Measurements from ENCODE around the gene HELZ2. TPM values are rescaled to one million over a fixed set of nuclear protein-coding genes. Genes with fewer than 3 reads are reported as not detected.

HELZ2 gene
- total and polyA plus RNA-seq, 2 of the 4 experiments (the other 2 are of a cell fraction), result 4.7 to 10.6 TPM

DNA sequence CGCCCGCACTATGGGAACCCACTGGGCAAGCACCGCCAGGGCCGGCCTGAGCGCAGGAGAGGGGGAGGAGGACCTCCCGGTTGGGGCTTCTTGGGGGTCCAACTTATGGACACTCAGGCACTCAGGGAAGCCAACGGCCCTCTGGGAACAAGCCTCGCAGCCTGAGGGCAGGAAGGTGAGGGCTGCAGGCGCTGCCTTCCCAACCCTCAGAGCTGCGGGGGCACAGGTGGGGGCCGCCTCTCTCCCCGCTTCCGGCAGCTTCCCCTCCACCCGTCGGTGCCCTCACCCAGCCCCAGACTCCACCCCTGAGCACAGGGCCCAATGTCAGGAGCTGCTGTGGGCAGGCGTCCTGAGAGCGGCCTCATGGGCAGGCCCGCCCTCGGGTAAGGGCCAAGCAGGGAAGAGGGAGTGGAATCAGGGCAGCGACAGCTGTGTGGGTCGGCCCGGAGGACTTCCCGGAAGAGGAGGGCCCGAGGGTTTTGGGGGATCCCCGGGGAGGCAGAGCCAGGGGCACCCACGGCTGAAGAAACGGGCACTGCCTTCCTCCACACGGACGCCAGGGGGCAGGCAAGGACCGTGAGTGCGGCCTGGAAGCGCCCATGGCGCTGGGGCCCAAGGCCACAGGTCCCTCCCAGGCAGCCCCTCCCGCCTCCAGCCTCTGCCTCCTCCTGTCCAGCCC, 36.4 kb downstream of the HELZ2 start:
- Histone ChIP-seq H3K14ac (replicated peaks; ENCODE audit: low read depth, low read length) (no peak overlapping the region), H3K27ac (ENCODE audit: insufficient read depth, low read length) (no peak overlapping the region; the same call in 1 of the 2 replicates), H3K18ac (ENCODE audit: low read depth, low read length) (no peak overlapping the region), H3K4ac (ENCODE audit: low read depth, low read length) (peak overlapping the region; percentile 39; the same call in 1 of the 2 replicates), H4K20me1 (ENCODE audit: insufficient read depth, low read length) (no peaks in the 10 kb centered on the region), H4K91ac (ENCODE audit: insufficient read depth, low read depth, low read length) (0 out of 2 replicates have a peak overlapping the region, but pooled peaks have one; percentile 8), H3K4me1 (ENCODE audit: control insufficient read depth, insufficient read depth, low read length) (peaks cover 3% of the 10 kb centered on the region; the same call in 1 of the 2 replicates), H3K56ac (ENCODE audit: extremely low read depth, insufficient read depth, low read length) (no peak overlapping the region), H3K9me3 (ENCODE audit: control insufficient read depth, insufficient read depth, low read length) (no peaks in the 10 kb centered on the region), H4K8ac (ENCODE audit: low read depth in 2 of 2, low read length in 2 of 2) (peak overlapping the region; percentile 5 to 91; a peak in 3 of 4 replicates), H3K23ac (ENCODE audit: low read depth, low read length) (no peak overlapping the region), H2BK15ac (ENCODE audit: low read depth, low read length) (no peak overlapping the region), H2BK120ac (ENCODE audit: low read depth, low read length) (peak overlapping the region; percentile 62; the same call in 1 of the 2 replicates), H3K4me3 (ENCODE audit: insufficient read depth, low read depth, low read length) (0 out of 2 replicates have a peak overlapping the region, but pooled peaks have one; percentile 12), H4K5ac (ENCODE audit: low read depth, low read length) (peak overlapping the region; percentile 50; the same call in 1 of the 2 replicates), H2AFZ (replicated peaks; ENCODE audit: low read length, poor library complexity) (peak overlapping the region; percentile 98), H3K9me1 (ENCODE audit: insufficient read depth, low read length) (no peaks in the 10 kb centered on the region), H2AK9ac (replicated peaks; ENCODE audit: low read depth, low read length, poor library complexity) (peak overlapping the region; percentile 43), H2BK5ac (ENCODE audit: low read depth, low read length, poor library complexity, severe bottlenecking) (no peak overlapping the region), H3K79me1 (ENCODE audit: low read depth in 1 of 2, low read length in 2 of 2) (no peaks in the 10 kb centered on the region), H2AK5ac (ENCODE audit: low read depth, low read length) (no peak overlapping the region), H3K9ac (ENCODE audit: low read depth, low read length) (no peak overlapping the region), H3K4me2 (ENCODE audit: low read depth, low read length) (peak overlapping the region; percentile 28; the same call in 1 of the 2 replicates), H3K36me3 (ENCODE audit: control insufficient read depth, insufficient read depth, low read length) (no peaks in the 10 kb centered on the region), H2BK20ac (ENCODE audit: low read depth, low read length) (no peak overlapping the region), H3K27me3 (ENCODE audit: control insufficient read depth, insufficient read depth, low read length) (peaks cover 4% of the 10 kb centered on the region; the same call in 1 of the 2 replicates)
- DNase-seq, result peak; percentile 86
- intact Hi-C loops (cut with micrococcal nuclease), result loop anchor here (1.0 to 10.0 kb wide), 5 partner anchors 117 to 583 kb away; partner anchors contain the start of genes RTEL1, STMN3 and UCKL1
- 0% methylated on average over 3 of the region's 34 CpGs; no CpG with 5 or more reads in 1 of the 2 experiments for WGBS, 2 experiments (ENCODE audit: extremely low coverage in 2 of 2, insufficient read length in 1 of 2)
- ChIA-PET POLR2A (ENCODE audit: unreplicated experiment) (no interaction called here), CTCF (interaction anchor here (0.5 to 1.9 kb wide), 10 partner anchors 16 to 579 kb away, joined by 3 to 10 read pairs (median 3); partner anchors contain the start of gene TPD52L2)
- dilution Hi-C loops (cut with HindIII; ENCODE audit: low sequenced_read_pairs, unreplicated experiment), result no loop called here
- no TSS peak for BruUV-seq (replicated peaks)
- peak; percentile 95 for ATAC-seq (ENCODE audit: low read depth)
- TF ChIP-seq CHD1 (IDR thresholded peaks at IDR 0.05; ENCODE audit: low read depth, low read length) (no peak), RAD21 (IDR thresholded peaks at IDR 0.05; ENCODE audit: low read length) (peak; percentile 99), POLR2A (IDR thresholded peaks at IDR 0.05; ENCODE audit: low read depth, low read length) (peak; percentile 62), MAZ (IDR thresholded peaks at IDR 0.05; ENCODE audit: borderline replicate concordance, low read depth, low read length) (peak; percentile 95), USF2 (IDR thresholded peaks at IDR 0.05; ENCODE audit: low read depth, low read length) (no peak), RCOR1 (IDR thresholded peaks at IDR 0.05; ENCODE audit: insufficient replicate concordance, low read length) (no peak), MXI1 (IDR thresholded peaks at IDR 0.05; ENCODE audit: borderline replicate concordance, low read depth, low read length) (no peak), NFE2L2 (IDR thresholded peaks at IDR 0.05; ENCODE audit: low read depth, low read length) (no peak), MAFK (IDR thresholded peaks at IDR 0.05; ENCODE audit: low read depth, low read length) (no peak), CTCF (conservative IDR thresholded peaks at IDR 0.05; ENCODE audit: low read depth, low read length) (peak; percentile 98), SMC3 (IDR thresholded peaks at IDR 0.05; ENCODE audit: low read depth, low read length) (peak; percentile 86)
- in situ Hi-C loops (cut with MboI; ENCODE audit: low sequenced_read_pairs), result loop anchor here (10.0 kb wide), 2 partner anchors 327 to 437 kb away; partner anchors contain the start of genes ABHD16B, SAMD10 and TPD52L2
